Peyer's patch (tissue), 4 donors: ENCODE measurements around the gene ZNF683. TPM values are rescaled to one million over a fixed set of nuclear protein-coding genes. Genes with fewer than 3 reads are reported as not detected.
A peak's percentile ranks its signal among the peaks of the same experiment; 100 is the strongest.

Experiments
- DNase-seq, 3 donors: peaks; one replicate each; pipeline ENCODE4 v3.0.0-alpha.2; 2017 to 2019
- H3K27ac ChIP-seq, 4 donors: fragments of 200-600 bp; sonication (generic); one replicate each; pipeline ENCODE4 v1.5.1; 2016 to 2019
- H3K27me3 ChIP-seq, 2 donors: fragments of 200-600 bp; sonication (generic); one replicate each; pipeline ENCODE4 v1.5.1; 2019
- H3K36me3 ChIP-seq, 3 donors: fragments of 200-600 bp; sonication (generic); one replicate each; pipeline ENCODE4 v1.5.1; 2016 to 2019
- H3K4me1 ChIP-seq, 4 donors: fragments of 200-600 bp; sonication (generic); one replicate each; pipeline ENCODE4 v1.5.1; 2016 to 2019
- H3K4me3 ChIP-seq, 4 donors: fragments of 200-600 bp; sonication (generic); 1 replicate in 3 of 4; 2 replicates in 1 of 4; pipeline ENCODE4 v1.5.1; 2016 to 2019; ENCODE audit warnings: mild to moderate bottlenecking in 1 of 4
- H3K9me3 ChIP-seq, 4 donors: fragments of 200-600 bp; sonication (generic); one replicate each; pipeline ENCODE4 v1.5.1; 2016 to 2019; ENCODE audit warnings: mild to moderate bottlenecking in 1 of 4
- POLR2A ChIP-seq, 2 donors: fragments of 450-650 bp; IDR thresholded peaks; one replicate each; pipeline ENCODE4 v1.5.1; 2017; ENCODE audit warnings: antibody characterized with exemption in 2 of 2, mild to moderate bottlenecking in 2 of 2, moderate library complexity in 2 of 2
- total RNA-seq, 4 donors: library from RNA; depleted of rRNA; stranded (reverse); fragments of >200 nt; gene quantifications; one replicate each; pipeline ENCODE4 v1.1.0, GENCODE V29; 2016
- TF ChIP-seq, protein P1 (sequence below), 6 experiments: fragments of 450-650 bp in 4 of 6; fragments of 200-600 bp in 2 of 6; sonication (generic) in 1 of 6; IDR thresholded peaks; one replicate each; pipeline ENCODE4 v1.5.1; 2017 to 2019; ENCODE audit warnings: antibody characterized with exemption in 6 of 6, mild to moderate bottlenecking in 3 of 6, moderate library complexity in 1 of 6

The ZNF683 gene
- total RNA-seq, 4 donors from 2014 or later, result not detected

GRCh38 chr1:26345718-26346117, 26.8 kb downstream of the ZNF683 start:
- no peaks in the 10 kb centered on the region for H3K9me3 ChIP-seq

DNA sequence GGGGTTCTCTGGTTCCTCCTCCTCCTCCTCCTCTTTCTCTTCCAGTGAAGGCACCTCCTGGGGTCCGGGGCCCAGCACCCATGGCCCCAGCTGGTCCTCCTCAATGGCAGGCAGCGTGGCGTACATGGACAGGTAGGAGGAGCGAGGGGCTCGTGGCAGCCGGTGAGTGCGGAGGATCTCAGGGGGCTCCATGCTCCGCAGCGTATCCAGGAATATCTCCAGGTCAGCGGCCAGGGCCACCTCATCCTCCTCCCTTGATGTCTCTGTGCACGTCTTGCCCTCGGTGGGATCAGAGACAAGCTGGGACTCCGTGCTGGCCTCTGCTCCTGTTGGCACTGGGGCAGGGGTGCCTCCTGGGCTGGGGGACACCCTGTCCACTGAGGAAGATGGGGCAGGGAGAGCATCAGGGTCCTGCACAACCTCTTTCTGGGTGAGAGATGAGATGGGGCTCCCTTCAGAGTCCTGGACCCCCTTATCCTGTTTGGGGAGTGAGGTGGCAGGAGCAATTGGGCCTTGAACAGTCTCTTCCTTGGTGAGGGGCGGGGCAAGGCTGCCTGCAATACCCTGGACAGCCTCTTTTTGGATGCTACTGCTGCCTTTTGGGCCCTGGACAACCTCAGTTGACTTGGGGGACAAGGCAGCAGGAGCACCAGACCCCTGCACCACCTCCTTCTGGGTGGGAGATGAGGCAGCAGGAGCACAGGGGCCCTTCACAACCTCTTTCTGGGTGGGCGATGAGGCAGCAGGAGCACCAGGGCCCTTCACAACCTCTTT, 28.2 kb downstream of the ZNF683 start:
- Histone ChIP-seq H3K36me3 (no peaks in the 10 kb centered on the region), H3K4me1 (no peaks in the 10 kb centered on the region), H3K9me3 (no peaks in the 10 kb centered on the region), H3K27me3 (no peaks in the 10 kb centered on the region), H3K4me3 (no peak overlapping the region), H3K27ac (no peak overlapping the region)
- TF ChIP-seq, protein P1, sequence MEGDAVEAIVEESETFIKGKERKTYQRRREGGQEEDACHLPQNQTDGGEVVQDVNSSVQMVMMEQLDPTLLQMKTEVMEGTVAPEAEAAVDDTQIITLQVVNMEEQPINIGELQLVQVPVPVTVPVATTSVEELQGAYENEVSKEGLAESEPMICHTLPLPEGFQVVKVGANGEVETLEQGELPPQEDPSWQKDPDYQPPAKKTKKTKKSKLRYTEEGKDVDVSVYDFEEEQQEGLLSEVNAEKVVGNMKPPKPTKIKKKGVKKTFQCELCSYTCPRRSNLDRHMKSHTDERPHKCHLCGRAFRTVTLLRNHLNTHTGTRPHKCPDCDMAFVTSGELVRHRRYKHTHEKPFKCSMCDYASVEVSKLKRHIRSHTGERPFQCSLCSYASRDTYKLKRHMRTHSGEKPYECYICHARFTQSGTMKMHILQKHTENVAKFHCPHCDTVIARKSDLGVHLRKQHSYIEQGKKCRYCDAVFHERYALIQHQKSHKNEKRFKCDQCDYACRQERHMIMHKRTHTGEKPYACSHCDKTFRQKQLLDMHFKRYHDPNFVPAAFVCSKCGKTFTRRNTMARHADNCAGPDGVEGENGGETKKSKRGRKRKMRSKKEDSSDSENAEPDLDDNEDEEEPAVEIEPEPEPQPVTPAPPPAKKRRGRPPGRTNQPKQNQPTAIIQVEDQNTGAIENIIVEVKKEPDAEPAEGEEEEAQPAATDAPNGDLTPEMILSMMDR (IDR thresholded peaks at IDR 0.05), result no peak
- no peak for TF ChIP-seq POLR2A (IDR thresholded peaks at IDR 0.05)
- no peak for DNase-seq

More at GRCh38 chr1:26345718-26346117, 26.8 kb downstream of the ZNF683 start:
- Histone ChIP-seq H3K4me3 (no peak overlapping the region), H3K36me3 (no peaks in the 10 kb centered on the region), H3K27ac (no peak overlapping the region), H3K4me1 (no peaks in the 10 kb centered on the region), H3K27me3 (no peaks in the 10 kb centered on the region)
- no peak for TF ChIP-seq POLR2A (IDR thresholded peaks at IDR 0.05)
- TF ChIP-seq, protein P1 (IDR thresholded peaks at IDR 0.05), result no peak
- no peak for DNase-seq

- Histone ChIP-seq H3K9me3 (no peaks in the 10 kb centered on the region), H3K36me3 (no peaks in the 10 kb centered on the region), H3K27ac (no peak overlapping the region), H3K27me3 (no peaks in the 10 kb centered on the region), H3K4me1 (peaks cover 0 to 17% (median 3%) of the 10 kb centered on the region in 4 donors), H3K4me3 (no peak overlapping the region)
- no peak for TF ChIP-seq POLR2A (IDR thresholded peaks at IDR 0.05)
- TF ChIP-seq, protein P1 (IDR thresholded peaks at IDR 0.05), result no peak
- DNase-seq, result no peak
These were observed 32.5 kb downstream of the ZNF683 start for GRCh38 chr1:26340047-26340481.

- Histone ChIP-seq H3K27me3 (no peaks in the 10 kb centered on the region), H3K9me3 (no peaks in the 10 kb centered on the region), H3K36me3 (no peaks in the 10 kb centered on the region), H3K27ac (no peak overlapping the region), H3K4me1 (peaks cover 0 to 17% (median 3%) of the 10 kb centered on the region in 4 donors), H3K4me3 (no peak overlapping the region)
- TF ChIP-seq, protein P1 (IDR thresholded peaks at IDR 0.05), result no peak
- no peak for TF ChIP-seq POLR2A (IDR thresholded peaks at IDR 0.05)
- no peak for DNase-seq
These were observed 33.9 kb downstream of the ZNF683 start for GRCh38 chr1:26338670-26339069.

DNA sequence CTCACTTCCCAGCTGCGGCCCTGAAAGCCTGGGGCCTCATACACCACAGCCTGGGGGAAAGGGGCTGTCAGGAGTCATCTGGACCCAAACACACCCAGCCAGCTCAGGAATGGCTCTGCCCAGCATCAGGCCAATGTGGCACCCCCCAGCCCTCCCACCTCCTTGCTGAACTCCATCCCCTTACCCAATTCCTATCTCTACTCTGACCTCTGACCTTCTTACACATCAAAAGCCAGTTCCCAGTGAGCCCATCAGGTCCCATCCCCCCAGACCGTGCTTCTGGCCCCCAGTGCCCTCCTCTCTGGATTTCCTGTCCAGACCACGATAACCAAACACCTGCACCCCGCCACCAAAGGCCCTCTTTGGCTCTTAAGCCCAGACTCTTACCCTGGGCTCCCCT, 34.9 kb downstream of the ZNF683 start:
- Histone ChIP-seq H3K27me3 (no peaks in the 10 kb centered on the region), H3K36me3 (no peaks in the 10 kb centered on the region), H3K27ac (no peak overlapping the region), H3K4me3 (no peak overlapping the region), H3K4me1 (peaks cover 0 to 17% (median 3%) of the 10 kb centered on the region in 4 donors), H3K9me3 (no peaks in the 10 kb centered on the region)
- DNase-seq, result no peak
- TF ChIP-seq POLR2A (IDR thresholded peaks at IDR 0.05), result no peak

DNA sequence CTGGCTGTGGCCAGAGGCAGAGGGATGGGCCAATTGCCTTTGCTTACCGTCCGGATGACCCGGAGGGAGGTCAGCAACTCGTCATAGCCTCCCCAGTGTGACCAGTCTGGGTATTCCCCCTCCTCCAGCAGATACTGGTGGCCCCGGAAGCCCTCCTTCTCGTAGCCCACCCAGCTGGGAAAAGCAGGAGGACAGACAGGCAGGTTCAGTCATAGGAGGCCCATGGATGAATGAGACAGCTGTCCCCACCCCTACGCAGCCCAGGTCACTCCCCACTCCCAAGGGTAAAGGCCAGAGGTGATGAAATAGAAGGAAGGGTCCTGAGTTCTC, 35.4 kb downstream of the ZNF683 start:
- Histone ChIP-seq H3K36me3 (no peaks in the 10 kb centered on the region), H3K9me3 (no peaks in the 10 kb centered on the region), H3K4me3 (no peak overlapping the region), H3K27me3 (no peaks in the 10 kb centered on the region), H3K27ac (peak overlapping the region in 2 of 4 donors; percentile 53 to 60), H3K4me1 (peaks cover 0 to 17% (median 3%) of the 10 kb centered on the region in 4 donors)
- TF ChIP-seq, protein P1 (IDR thresholded peaks at IDR 0.05), result no peak
- TF ChIP-seq POLR2A (IDR thresholded peaks at IDR 0.05), result no peak
- DNase-seq, result no peak
